ENCODE data around the gene DARS1.

GRCh38 chr2:135948642-135949355, 36.6 kb downstream of the DARS1 start:
- peak; percentile 88 for TF ChIP-seq JUND (IDR thresholded peaks at IDR 0.05)
- no peak for TF ChIP-seq CTCF (IDR thresholded peaks at IDR 0.05)
- TF ChIP-seq POLR2AphosphoS5 (IDR thresholded peaks at IDR 0.05; ENCODE audit: low read depth, low read length) = no peak
- no peak for TF ChIP-seq NRF1 (IDR thresholded peaks at IDR 0.05; ENCODE audit: low read depth, low read length)
- no peak for TF ChIP-seq TAF1 (IDR thresholded peaks at IDR 0.05; ENCODE audit: borderline replicate concordance, low read depth, low read length)
- TF ChIP-seq EZH2phosphoT487 (IDR thresholded peaks at IDR 0.05; ENCODE audit: borderline replicate concordance, low read depth) = no peak
- no peak for TF ChIP-seq MAX (IDR thresholded peaks at IDR 0.05; ENCODE audit: low read depth)
- TF ChIP-seq RAD21 (IDR thresholded peaks at IDR 0.05; ENCODE audit: low read length) = no peak
- no peak for TF ChIP-seq IRF3 (IDR thresholded peaks at IDR 0.05; ENCODE audit: low read depth, low read length)

Data from SK-N-SH (cell line).